ENCODE results near the gene AKNA.

The AKNA gene

GRCh38 chr9:114416290-114416689 is 28.5 kb upstream of the AKNA start:
- H3K4me3 ChIP-seq = no peak overlapping the region
- no peak overlapping the region for H3K27ac ChIP-seq
- H3K4me1 ChIP-seq = peaks cover 0 to 15% (median 4%) of the 10 kb centered on the region in 4 donors
- intact Hi-C loops (cut with DNase I; ENCODE audit: low total_unique reads) = no loop called here
- no peaks in the 10 kb centered on the region for H3K9me3 ChIP-seq
- TF ChIP-seq, protein P1, sequence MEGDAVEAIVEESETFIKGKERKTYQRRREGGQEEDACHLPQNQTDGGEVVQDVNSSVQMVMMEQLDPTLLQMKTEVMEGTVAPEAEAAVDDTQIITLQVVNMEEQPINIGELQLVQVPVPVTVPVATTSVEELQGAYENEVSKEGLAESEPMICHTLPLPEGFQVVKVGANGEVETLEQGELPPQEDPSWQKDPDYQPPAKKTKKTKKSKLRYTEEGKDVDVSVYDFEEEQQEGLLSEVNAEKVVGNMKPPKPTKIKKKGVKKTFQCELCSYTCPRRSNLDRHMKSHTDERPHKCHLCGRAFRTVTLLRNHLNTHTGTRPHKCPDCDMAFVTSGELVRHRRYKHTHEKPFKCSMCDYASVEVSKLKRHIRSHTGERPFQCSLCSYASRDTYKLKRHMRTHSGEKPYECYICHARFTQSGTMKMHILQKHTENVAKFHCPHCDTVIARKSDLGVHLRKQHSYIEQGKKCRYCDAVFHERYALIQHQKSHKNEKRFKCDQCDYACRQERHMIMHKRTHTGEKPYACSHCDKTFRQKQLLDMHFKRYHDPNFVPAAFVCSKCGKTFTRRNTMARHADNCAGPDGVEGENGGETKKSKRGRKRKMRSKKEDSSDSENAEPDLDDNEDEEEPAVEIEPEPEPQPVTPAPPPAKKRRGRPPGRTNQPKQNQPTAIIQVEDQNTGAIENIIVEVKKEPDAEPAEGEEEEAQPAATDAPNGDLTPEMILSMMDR (IDR thresholded peaks at IDR 0.05) = no peak
- H3K27me3 ChIP-seq = no peaks in the 10 kb centered on the region
- H3K36me3 ChIP-seq = no peaks in the 10 kb centered on the region
- DNase-seq = no peak

- H3K27me3 ChIP-seq = no peaks in the 10 kb centered on the region
- no peaks in the 10 kb centered on the region for H3K9me3 ChIP-seq
- peak overlapping the region; percentile 14 to 42 for H3K27ac ChIP-seq
- TF ChIP-seq, protein P1 (IDR thresholded peaks at IDR 0.05) = no peak
- no peak for DNase-seq
- intact Hi-C loops (cut with DNase I; ENCODE audit: low total_unique reads) = no loop called here
- no peaks in the 10 kb centered on the region for H3K36me3 ChIP-seq
- H3K4me1 ChIP-seq = peaks cover 0 to 15% (median 4%) of the 10 kb centered on the region in 4 donors
- no peak overlapping the region for H3K4me3 ChIP-seq
Measured at GRCh38 chr9:114414346-114414745, 26.6 kb upstream of the AKNA start.

GRCh38 chr9:114413861-114414301 is 26.1 kb upstream of the AKNA start:
- peak overlapping the region in 1 of 2 donors; percentile 42 for H3K27ac ChIP-seq
- H3K27me3 ChIP-seq = no peaks in the 10 kb centered on the region
- no peak for DNase-seq
- H3K4me3 ChIP-seq = no peak overlapping the region
- H3K9me3 ChIP-seq = no peaks in the 10 kb centered on the region
- TF ChIP-seq, protein P1 (IDR thresholded peaks at IDR 0.05) = no peak
- H3K4me1 ChIP-seq = peaks cover 0 to 15% (median 4%) of the 10 kb centered on the region in 4 donors
- no peaks in the 10 kb centered on the region for H3K36me3 ChIP-seq
- intact Hi-C loops (cut with DNase I; ENCODE audit: low total_unique reads) = no loop called here

GRCh38 chr9:114412048-114412683 is 24.4 kb upstream of the AKNA start:
- Histone ChIP-seq H3K9me3 (no peaks in the 10 kb centered on the region), H3K4me3 (no peak overlapping the region), H3K36me3 (peaks cover 0 to 5% (median 0%) of the 10 kb centered on the region in 3 donors), H3K4me1 (peaks cover 0 to 15% (median 4%) of the 10 kb centered on the region in 4 donors), H3K27me3 (no peaks in the 10 kb centered on the region), H3K27ac (no peak overlapping the region)
- DNase-seq = no peak
- TF ChIP-seq, protein P1 (IDR thresholded peaks at IDR 0.05) = no peak
- intact Hi-C loops (cut with DNase I; ENCODE audit: low total_unique reads) = no loop called here

GRCh38 chr9:114411452-114411851 is 23.7 kb upstream of the AKNA start:
- Histone ChIP-seq H3K36me3 (peaks cover 0 to 5% (median 0%) of the 10 kb centered on the region in 3 donors), H3K4me3 (no peak overlapping the region), H3K27ac (no peak overlapping the region), H3K4me1 (peaks cover 0 to 15% (median 4%) of the 10 kb centered on the region in 4 donors), H3K27me3 (no peaks in the 10 kb centered on the region), H3K9me3 (no peaks in the 10 kb centered on the region)
- no peak for DNase-seq
- TF ChIP-seq, protein P1 (IDR thresholded peaks at IDR 0.05) = no peak
- intact Hi-C loops (cut with DNase I; ENCODE audit: low total_unique reads) = no loop called here

Measured in tibial artery (tissue), 4 donors.